Neural cell (in vitro differentiated cells): ENCODE data around the gene ZNF775. TPM values are rescaled to one million over a fixed set of nuclear protein-coding genes. Genes with fewer than 3 reads are reported as not detected.

Source experiments
- H2AFZ ChIP-seq: fragments of 200-600, 300-800 bp; sonication (generic), shearing (Covaris generic); 2 replicates; pipeline ENCODE4 v1.6.0; 2014; ENCODE audit warnings: low read depth, mild to moderate bottlenecking, antibody characterized with exemption, low read length, moderate library complexity
- H3F3A ChIP-seq: fragments of 200-600 bp; shearing (Covaris generic); 2 replicates; pipeline ENCODE4 v1.6.1; 2016; ENCODE audit warnings: mild to moderate bottlenecking, moderate library complexity, mixed read lengths, antibody characterized with exemption, low read length; ENCODE audit not compliant: insufficient read depth, poor library complexity, severe bottlenecking
- H3K27ac ChIP-seq: fragments of 200-600, 300-800 bp; sonication (generic), shearing (Covaris generic); 2 replicates; pipeline ENCODE4 v1.5.1; 2014; ENCODE audit warnings: mild to moderate bottlenecking, low read length, moderate library complexity
- H3K27me3 ChIP-seq: fragments of 300-800, 200-600 bp; sonication (generic), shearing (Covaris generic); 2 replicates; pipeline ENCODE4 v1.6.0; 2014; ENCODE audit warnings: mild to moderate bottlenecking, low read depth, low read length, moderate library complexity; ENCODE audit not compliant: insufficient read depth
- H3K36me3 ChIP-seq: fragments of 300-800, 200-600 bp; sonication (generic), shearing (Covaris generic); 2 replicates; pipeline ENCODE4 v1.5.1; 2014; ENCODE audit warnings: mild to moderate bottlenecking, antibody characterized with exemption, low read length, moderate library complexity; ENCODE audit not compliant: insufficient read depth
- H3K4me2 ChIP-seq: fragments of 300-800, 200-600 bp; sonication (generic), shearing (Covaris generic); 2 replicates; pipeline ENCODE4 v1.6.0; 2014; ENCODE audit warnings: mild to moderate bottlenecking, low read length
- H3K4me3 ChIP-seq: fragments of 300-800, 200-600 bp; sonication (generic), shearing (Covaris generic); 2 replicates; pipeline ENCODE4 v1.5.1; 2014; ENCODE audit warnings: mild to moderate bottlenecking, low read length, moderate library complexity
- H3K79me2 ChIP-seq: fragments of 200-600 bp; shearing (Covaris generic); replicated peaks from 2 replicates; pipeline ENCODE4 v1.6.0; 2014; ENCODE audit warnings: mild to moderate bottlenecking, low read length, moderate library complexity; ENCODE audit not compliant: insufficient read depth
- H3K9ac ChIP-seq: fragments of 300-800, 200-600 bp; sonication (generic), shearing (Covaris generic); 2 replicates; pipeline ENCODE4 v1.6.1; 2016; ENCODE audit warnings: mild to moderate bottlenecking, low read length, mixed read lengths
- H3K9me2 ChIP-seq: fragments of 200-600 bp; shearing (Covaris generic); 2 replicates; pipeline ENCODE4 v1.6.1; 2016; ENCODE audit warnings: mild to moderate bottlenecking, low read length, mixed read lengths; ENCODE audit not compliant: insufficient read depth
- H3K9me3 ChIP-seq: fragments of 200-600, 300-800 bp; sonication (generic), shearing (Covaris generic); 2 replicates; pipeline ENCODE4 v1.6.1; 2016; ENCODE audit warnings: mild to moderate bottlenecking, mixed run types, low read length, moderate library complexity, mixed read lengths
- H4K20me1 ChIP-seq: fragments of 200-600 bp; shearing (Covaris generic); 2 replicates; pipeline ENCODE4 v1.6.1; 2016; ENCODE audit warnings: mild to moderate bottlenecking, mixed run types; ENCODE audit not compliant: insufficient read depth
- CTCF ChIP-seq: fragments of 450-650 bp; IDR thresholded peaks from 2 replicates; pipeline ENCODE4 v1.5.1; 2014; ENCODE audit warnings: antibody characterized with exemption, mild to moderate bottlenecking, moderate library complexity; ENCODE audit not compliant: poor library complexity, severe bottlenecking
- POLR2AphosphoS5 ChIP-seq: IDR thresholded peaks from 2 replicates; pipeline ENCODE4 v1.6.1; 2012
- TAF1 ChIP-seq: IDR thresholded peaks from 2 replicates; pipeline ENCODE4 v1.6.1; 2012; ENCODE audit warnings: low read depth
- polyA plus RNA-seq: library from polyadenylated mRNA; depleted of rRNA; stranded (reverse); fragments of >200 nt; gene quantifications from 2 replicates; pipeline ENCODE4 v1.2.3, GENCODE V29; 2014
- TF ChIP-seq, protein P1 (sequence below): IDR thresholded peaks from 2 replicates; pipeline ENCODE4 v1.6.1; 2012; ENCODE audit warnings: borderline replicate concordance

Gene ZNF775
- polyA plus RNA-seq, 1 donor from 2014 or later = 16.8 TPM

GRCh38 chr7:150401424-150401790, 22.3 kb downstream of the ZNF775 start:
- Histone ChIP-seq H3K4me3 (no peak overlapping the region), H2AFZ (no peak overlapping the region)
- TF ChIP-seq, protein P1, sequence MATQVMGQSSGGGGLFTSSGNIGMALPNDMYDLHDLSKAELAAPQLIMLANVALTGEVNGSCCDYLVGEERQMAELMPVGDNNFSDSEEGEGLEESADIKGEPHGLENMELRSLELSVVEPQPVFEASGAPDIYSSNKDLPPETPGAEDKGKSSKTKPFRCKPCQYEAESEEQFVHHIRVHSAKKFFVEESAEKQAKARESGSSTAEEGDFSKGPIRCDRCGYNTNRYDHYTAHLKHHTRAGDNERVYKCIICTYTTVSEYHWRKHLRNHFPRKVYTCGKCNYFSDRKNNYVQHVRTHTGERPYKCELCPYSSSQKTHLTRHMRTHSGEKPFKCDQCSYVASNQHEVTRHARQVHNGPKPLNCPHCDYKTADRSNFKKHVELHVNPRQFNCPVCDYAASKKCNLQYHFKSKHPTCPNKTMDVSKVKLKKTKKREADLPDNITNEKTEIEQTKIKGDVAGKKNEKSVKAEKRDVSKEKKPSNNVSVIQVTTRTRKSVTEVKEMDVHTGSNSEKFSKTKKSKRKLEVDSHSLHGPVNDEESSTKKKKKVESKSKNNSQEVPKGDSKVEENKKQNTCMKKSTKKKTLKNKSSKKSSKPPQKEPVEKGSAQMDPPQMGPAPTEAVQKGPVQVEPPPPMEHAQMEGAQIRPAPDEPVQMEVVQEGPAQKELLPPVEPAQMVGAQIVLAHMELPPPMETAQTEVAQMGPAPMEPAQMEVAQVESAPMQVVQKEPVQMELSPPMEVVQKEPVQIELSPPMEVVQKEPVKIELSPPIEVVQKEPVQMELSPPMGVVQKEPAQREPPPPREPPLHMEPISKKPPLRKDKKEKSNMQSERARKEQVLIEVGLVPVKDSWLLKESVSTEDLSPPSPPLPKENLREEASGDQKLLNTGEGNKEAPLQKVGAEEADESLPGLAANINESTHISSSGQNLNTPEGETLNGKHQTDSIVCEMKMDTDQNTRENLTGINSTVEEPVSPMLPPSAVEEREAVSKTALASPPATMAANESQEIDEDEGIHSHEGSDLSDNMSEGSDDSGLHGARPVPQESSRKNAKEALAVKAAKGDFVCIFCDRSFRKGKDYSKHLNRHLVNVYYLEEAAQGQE = no peak
- TF ChIP-seq POLR2AphosphoS5 (no peak), TAF1 (no peak)

DNA sequence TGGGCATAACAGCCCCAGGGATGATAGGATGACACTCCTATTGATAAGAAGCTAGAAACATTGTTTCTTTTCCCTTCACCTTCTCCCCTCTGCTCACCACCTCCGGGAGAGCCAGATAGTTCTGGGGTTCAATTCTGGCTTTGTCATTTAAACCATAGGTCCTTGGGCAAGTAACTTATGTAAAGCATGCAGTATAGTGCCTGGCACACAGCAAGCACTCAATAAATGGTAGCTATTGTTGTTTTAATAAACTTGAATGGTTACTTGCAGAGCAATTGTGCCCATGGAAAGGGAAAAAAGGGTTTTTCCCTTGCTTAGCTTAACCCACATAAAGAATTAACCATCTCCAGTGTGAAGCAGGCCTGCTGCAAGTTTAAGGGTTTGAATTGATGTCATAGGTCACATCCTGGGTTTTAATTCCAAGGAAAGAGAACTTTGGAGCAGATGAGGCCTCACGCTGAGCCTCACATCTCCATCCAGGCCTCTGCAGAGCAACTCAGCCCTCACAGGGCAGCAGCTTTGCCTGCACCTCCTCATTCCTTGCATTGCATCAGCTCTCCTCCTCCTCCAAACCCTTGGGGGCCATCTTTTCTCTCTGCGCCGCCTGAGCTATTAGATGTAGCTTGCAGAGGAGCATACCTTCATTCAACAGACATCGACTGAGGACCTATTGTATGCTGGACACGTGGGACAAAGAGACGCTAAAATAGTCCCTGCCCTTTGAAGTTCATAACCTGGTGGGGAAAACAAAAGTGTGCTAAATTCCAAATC, 22.9 kb downstream of the ZNF775 start:
- Histone ChIP-seq H3K4me2 (no peak overlapping the region), H3K9ac (peak overlapping the region; percentile 9)
- TF ChIP-seq POLR2AphosphoS5 (no peak), CTCF (no peak)
- TF ChIP-seq, protein P1 = no peak

More at GRCh38 chr7:150401424-150401790, 22.3 kb downstream of the ZNF775 start:
- Histone ChIP-seq H3K27me3 (no peaks in the 10 kb centered on the region), H3K4me2 (no peak overlapping the region), H3K9me3 (no peaks in the 10 kb centered on the region), H3K9me2 (no peaks in the 10 kb centered on the region), H3F3A (no peaks in the 10 kb centered on the region), H3K9ac (no peak overlapping the region), H4K20me1 (no peaks in the 10 kb centered on the region), H3K36me3 (no peaks in the 10 kb centered on the region), H3K27ac (no peak overlapping the region), H3K79me2 (no peaks in the 10 kb centered on the region)

More for the DNA sequence above, 22.9 kb downstream of the ZNF775 start:
- H3K9me2 ChIP-seq = no peaks in the 10 kb centered on the region
- no peaks in the 10 kb centered on the region for H3F3A ChIP-seq
- no peaks in the 10 kb centered on the region for H4K20me1 ChIP-seq
- no peaks in the 10 kb centered on the region for H3K9me3 ChIP-seq
- no peak overlapping the region for H2AFZ ChIP-seq
- no peak overlapping the region for H3K4me3 ChIP-seq
- H3K27ac ChIP-seq = no peak overlapping the region
- no peaks in the 10 kb centered on the region for H3K36me3 ChIP-seq
- no peaks in the 10 kb centered on the region for H3K79me2 ChIP-seq
- no peaks in the 10 kb centered on the region for H3K27me3 ChIP-seq
